Stimulated activated CD4-positive, alpha-beta T cell treated with anti-CD3 and anti-CD28 coated beads, Interleukin-15, amount 100 ng/mL, for 24 hours (primary cell): ENCODE measurements around the gene TVP23B.
"Not testable (repeated sequence)": the region's sequence is repeated elsewhere in the genome, so short reads cannot be mapped to it uniquely, and the experiment has no call there.

Experiments used
- DNase-seq: peaks from one replicate; pipeline ENCODE4 v3.0.0-alpha.2; 2020

TVP23B gene

DNA sequence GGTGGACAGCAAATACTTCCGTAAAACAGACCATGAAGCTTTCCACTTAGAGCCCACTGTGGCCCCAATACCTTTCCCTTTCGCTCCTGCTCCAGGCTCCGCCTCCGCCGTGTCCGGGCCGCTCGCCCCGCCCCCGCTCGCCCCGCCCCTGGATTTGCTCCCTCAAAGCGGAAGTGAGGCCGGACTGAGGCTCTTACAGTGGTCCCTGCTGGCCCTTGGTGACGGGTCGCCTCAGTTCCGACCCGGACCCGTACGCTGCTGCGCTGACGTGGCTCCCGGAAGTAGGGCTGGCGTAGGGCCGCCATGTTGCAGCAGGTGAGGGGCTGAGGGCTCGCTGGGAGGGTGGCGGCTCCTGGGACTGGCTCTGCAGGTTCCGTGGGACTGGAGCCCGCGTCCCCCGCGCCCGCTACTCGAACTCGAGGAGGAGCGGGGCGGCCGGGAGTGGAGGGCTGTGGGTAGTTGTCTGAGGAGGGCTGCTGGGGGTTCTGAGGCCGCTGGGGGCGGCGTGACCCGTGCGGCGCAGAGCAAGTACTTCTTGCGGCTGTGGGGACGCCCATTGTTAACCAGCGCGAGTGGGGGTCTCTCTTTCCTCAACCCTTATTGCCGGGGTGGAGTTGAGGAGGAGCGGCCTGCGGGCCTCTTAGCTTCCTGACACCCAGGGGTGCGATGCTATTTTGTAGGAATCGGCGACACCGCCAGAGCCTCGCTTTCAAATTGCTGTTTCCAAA lies at the start of gene TVP23B:
TVP23B (plus strand) TSS at position 193 of the 728 bp plus-strand sequence; CDS start at position 304, 111 bp downstream.
- DNase-seq: peak; percentile 98

- not testable (repeated sequence) for DNase-seq
Measured at GRCh38 chr17:18732438-18732837, 48.5 kb upstream of the TVP23B start.

- DNase-seq: not testable (repeated sequence)
Measured at GRCh38 chr17:18733350-18733749, 47.6 kb upstream of the TVP23B start.

DNA sequence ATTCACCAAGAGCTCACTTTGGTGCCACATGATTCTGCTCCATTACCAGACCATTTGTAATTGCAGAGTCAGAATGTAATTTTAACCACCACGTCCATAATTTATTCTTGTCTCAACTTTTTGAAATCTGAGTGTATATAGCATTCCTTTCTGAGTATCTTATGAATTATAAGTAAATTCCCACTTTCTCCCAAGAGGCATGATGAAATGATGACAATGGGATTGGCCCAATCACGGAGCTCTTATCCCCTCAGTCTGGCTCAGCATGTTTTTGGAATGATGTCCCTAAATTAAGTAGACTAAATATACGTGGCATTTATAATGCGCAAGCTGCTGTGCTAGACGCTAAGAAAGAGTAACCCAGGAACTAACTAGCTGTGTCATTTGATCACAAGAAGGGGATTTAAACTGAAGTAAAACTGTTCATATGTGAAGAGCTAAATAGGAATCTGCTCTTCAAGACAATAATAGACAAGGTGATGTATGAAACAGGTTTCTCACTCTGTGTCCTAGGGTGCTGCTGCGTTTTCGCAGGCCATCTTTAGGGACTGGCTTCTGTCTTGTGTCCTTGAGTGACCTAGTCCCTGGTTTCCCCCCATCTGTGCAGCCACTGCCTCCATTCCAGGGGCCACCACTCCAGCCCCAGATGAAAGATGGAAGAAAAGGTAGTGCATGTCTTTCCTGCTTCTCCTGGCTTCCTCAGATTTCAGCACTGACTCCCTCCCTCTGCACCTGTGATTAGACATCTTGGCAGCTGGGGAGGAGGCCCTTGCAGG lies 41.2 kb upstream of the TVP23B start:
- not testable (repeated sequence) for DNase-seq

DNA sequence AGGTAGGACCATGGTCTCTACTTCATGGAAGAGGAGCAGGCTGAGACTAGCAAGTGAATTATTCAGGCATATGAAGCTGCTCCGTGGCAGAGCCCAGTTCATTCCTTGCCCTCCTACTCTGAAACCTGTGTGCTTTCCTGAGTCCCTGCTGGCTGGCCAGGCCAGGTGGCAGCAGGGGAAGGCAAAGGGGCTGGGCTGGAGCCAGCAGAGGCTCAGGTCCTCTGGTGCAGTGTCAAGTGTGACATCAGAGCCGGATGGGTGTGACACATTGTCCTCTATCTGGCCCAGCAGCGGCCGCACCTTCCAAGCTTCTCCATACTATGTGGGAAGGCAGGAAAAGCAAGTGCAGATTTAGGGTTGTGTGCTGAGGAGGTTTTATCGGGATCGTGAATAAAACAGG lies 39.8 kb upstream of the TVP23B start:
- not testable (repeated sequence) for DNase-seq

DNA sequence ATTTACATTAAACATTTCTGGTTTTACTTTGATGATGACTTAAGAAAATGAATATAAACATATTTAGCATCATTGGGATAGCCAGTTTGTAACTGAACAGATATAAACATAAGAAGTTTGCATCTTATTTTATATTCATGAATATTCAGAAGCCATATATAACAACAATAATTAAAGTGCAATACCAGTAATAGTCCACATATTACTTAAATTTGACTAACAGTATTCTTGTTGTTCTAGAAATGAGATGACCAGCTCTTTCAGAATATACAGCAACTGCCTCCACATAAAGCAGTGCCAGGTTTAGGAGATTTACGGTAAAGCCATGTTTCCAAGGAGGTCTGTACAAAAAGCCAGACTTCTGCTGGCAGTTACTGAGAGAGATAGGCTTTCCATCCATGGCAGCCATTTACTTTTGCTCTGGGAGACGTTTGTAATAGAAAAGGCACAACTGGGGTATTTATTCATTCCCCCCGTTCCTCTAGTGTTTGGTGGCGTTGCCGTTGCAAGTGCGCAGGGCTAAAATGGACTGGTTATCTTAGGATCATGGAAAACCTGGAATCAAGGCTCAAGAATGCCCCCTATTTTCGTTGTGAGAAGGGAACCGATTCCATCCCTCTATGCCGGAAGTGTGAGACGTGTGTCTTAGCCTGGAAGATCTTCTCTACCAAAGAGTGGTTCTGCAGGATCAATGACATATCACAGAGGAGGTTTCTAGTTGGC lies 37.1 kb upstream of the TVP23B start, which contains the start of gene FBXW10:
FBXW10 (plus strand) TSS at position 356 of the 723 bp plus-strand sequence; CDS start at position 547, 191 bp downstream.
- not testable (repeated sequence) for DNase-seq

- not testable (repeated sequence) for DNase-seq
Measured at GRCh38 chr17:18744726-18745125, 36.3 kb upstream of the TVP23B start.

- DNase-seq: not testable (repeated sequence)
Measured at GRCh38 chr17:18746551-18746950, 34.4 kb upstream of the TVP23B start.

DNA sequence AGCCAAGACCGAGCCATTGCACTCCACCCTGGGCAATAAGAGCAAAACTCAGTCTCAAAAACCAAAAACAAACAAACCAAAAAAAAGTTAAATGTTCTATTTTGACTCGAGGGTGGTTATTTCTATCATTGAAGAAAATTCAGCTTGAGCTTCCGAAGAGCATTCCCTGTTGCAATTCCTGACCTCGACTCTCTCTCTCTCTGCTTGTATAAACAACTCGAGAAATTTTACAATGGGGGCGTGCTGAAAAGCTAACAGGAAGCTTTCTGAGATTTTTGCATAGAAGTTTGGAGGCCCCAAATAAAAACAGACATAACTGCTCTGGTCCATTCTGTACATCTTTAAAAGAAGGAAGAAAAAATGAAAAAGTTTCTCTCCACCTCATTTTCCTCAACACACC lies 33.5 kb upstream of the TVP23B start:
- DNase-seq: not testable (repeated sequence)

- not testable (repeated sequence) for DNase-seq
Measured at GRCh38 chr17:18750242-18750641, 30.7 kb upstream of the TVP23B start.

DNA sequence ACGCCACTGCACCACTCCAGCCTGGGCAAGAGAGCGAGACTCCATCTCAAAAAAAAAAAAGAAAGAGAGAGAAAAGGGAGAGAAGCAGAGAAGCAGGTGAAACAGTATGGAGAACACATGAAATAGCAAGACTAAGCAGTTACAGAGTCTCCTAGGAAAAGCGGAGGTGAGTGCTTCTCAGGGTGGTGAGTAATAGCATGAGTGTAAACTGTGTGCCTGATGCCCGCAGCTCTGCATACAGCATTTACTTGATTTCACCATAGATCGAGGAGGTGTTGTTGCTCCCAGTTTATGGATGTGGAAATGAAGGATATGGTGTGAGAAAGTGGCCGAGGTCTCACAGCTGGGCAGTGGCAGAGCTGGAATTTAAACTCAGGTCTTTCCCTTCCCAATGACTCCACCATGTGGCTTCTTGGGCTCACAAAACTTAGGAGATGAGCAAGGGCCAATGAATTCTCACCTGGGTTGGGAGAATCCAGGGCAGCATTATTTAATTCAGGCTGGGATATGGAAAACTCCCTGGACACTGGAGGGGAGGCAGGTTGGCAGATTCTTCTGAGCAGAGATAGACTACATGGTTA lies 27.1 kb upstream of the TVP23B start:
- DNase-seq: not testable (repeated sequence)

- not testable (repeated sequence) for DNase-seq
Measured at GRCh38 chr17:18755969-18756368, 25.0 kb upstream of the TVP23B start.

GRCh38 chr17:18757368-18758044 lies 23.5 kb upstream of the TVP23B start:
- DNase-seq: not testable (repeated sequence)

DNA sequence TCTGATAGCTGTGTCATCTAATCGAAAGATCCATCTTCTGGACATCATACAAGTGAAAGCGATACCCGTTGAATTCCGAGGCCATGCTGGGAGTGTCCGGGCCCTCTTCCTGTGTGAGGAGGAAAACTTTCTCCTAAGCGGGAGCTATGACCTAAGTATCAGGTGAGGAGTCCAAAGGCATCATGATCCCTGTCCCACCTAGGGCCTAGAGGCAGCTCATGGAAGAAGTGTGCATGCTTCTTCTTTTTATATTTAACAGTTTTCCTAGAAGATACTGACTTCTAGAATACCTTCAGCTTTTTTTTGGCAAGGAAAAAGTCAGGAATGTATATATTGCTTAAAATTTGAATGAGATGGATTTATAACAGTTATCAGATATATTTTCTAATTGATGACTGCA lies 22.6 kb upstream of the TVP23B start:
- not testable (repeated sequence) for DNase-seq

DNA sequence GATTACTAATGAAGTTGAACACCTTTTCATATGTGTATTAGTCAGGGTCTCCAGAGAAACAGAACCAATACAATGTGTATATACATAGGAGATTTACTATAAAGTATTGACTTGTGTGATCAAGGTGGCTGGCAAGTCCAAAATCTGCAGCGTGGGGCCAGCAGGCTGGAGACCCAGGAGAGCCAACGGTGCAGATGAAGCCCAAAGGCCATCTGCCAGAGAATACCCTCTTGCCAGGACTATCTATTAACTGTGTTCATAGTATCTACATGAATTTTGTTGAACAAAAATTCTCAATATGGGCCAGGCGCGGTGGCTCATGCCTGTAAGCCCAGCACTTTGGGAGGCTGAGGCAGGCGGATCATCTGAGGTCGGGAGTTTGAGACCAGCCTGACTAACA lies 20.8 kb upstream of the TVP23B start:
- not testable (repeated sequence) for DNase-seq

DNA sequence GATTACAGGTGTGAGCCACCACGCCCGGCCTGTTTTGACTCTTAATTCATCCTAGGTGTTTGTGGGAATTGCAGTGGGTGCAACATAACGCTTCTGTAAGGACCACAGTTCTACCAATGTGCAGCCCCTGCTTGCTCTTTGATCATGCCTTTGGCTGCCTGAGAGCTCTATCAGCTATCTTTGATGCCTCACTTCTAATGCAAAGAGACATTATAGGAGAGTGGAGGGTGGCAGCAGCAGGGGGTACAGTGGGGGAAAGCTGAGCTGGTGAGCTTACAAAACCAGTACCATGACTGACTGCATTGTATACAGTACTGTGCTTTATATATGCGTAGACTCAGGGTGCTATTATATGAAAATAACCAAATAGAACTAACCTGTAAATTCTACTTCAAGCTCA lies 10.4 kb upstream of the TVP23B start:
- DNase-seq: not testable (repeated sequence)

- DNase-seq: not testable (repeated sequence)
Measured at GRCh38 chr17:18771066-18771465, 9.9 kb upstream of the TVP23B start.

DNA sequence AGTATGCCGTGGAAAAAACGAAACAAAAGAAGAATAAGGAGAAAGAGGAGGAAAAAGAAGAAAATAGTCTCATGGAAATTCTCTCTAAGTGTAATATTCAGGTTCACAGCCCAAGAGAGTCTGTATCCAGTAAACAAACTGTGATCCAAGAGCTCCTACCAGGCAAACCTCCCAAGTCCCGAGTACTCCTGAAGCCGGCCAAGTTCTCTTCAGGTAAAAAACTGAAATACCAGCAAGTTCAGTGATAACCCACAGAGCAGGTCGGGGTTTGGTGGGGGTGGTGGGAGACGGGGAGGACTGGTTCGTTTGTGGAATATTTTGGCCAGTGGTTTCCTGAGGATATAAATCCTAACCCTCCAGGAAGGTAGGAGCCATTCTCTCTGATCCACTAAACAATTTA lies 8.5 kb upstream of the TVP23B start:
- DNase-seq: no peak

DNA sequence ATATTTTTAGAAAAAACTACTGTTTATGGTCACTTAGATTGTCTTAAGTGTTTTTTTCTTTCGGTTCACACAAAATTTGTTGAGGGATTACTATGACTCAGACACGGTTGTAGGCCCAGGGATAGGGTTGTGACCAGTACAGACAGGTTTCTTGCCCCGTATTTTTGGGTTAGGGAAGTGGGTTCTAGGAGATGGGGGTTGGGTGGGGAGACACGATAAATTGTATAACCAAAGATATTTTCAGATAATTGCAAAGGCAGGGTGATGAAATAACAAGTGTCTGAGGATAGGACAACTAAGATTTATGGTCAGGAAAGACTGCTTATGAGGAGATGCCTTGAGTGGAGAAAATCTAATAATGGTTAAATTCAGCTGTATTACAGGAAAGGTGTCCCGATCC lies 822 bp downstream of the TVP23B start:
- DNase-seq: not testable (repeated sequence)

DNA sequence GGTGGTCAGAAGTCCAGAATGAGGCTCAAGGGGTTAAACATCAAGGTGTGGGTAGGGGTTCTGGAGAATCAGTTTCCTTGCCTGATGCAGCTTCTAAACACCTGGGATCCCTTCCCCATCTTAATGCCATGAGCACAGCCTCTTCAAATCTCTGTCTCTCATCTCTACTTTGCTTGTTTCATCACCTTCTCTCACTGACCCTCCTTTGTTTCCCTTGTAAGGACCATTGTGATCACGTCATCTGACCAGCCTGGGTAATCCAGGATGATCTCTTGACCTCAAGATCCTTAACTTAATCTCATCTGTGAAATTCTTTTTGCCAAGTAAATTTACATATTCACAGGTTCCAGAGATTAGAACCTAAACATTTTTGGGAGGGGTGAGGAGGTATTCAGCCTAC lies 5.0 kb downstream of the TVP23B start:
- not testable (repeated sequence) for DNase-seq

- not testable (repeated sequence) for DNase-seq
Measured at GRCh38 chr17:18786890-18787289, 5.9 kb downstream of the TVP23B start.

GRCh38 chr17:18791402-18791801 lies 10.4 kb downstream of the TVP23B start:
- DNase-seq: not testable (repeated sequence)
